GM21526 (cell line): ENCODE results near the gene SLC38A7.
"Not testable (repeated sequence)": the region's sequence is repeated elsewhere in the genome, so short reads cannot be mapped to it uniquely, and the experiment has no call there.

ENCODE experiments used
- ATAC-seq: cut with Tn5 transposase; IDR thresholded peaks from one replicate; pipeline ENCODE4 v1.9.1; 2021; ENCODE audit warnings: moderate library complexity; ENCODE audit not compliant: unreplicated experiment, low FRiP score

SLC38A7 gene

GRCh38 chr16:58679763-58680162 is 4.8 kb downstream of the SLC38A7 start:
- no peak for ATAC-seq

- ATAC-seq: no peak
These were observed 5.9 kb downstream of the SLC38A7 start for GRCh38 chr16:58678716-58679115.

- no peak for ATAC-seq
These were observed 6.3 kb downstream of the SLC38A7 start for GRCh38 chr16:58678269-58678668.

GRCh38 chr16:58670946-58671583 is 13.5 kb downstream of the SLC38A7 start:
- ATAC-seq: no peak

GRCh38 chr16:58670177-58670576 is 14.4 kb downstream of the SLC38A7 start:
- no peak for ATAC-seq

GRCh38 chr16:58665200-58665599 is 19.4 kb downstream of the SLC38A7 start:
- ATAC-seq: no peak

- peak; percentile 68 for ATAC-seq
These were observed 23.3 kb downstream of the SLC38A7 start for GRCh38 chr16:58661199-58661830.

- ATAC-seq: not testable (repeated sequence)
These were observed 24.7 kb downstream of the SLC38A7 start for GRCh38 chr16:58659911-58660310.

- no peak for ATAC-seq
These were observed 25.8 kb downstream of the SLC38A7 start for GRCh38 chr16:58658796-58659211.

GRCh38 chr16:58656899-58657298 is 27.7 kb downstream of the SLC38A7 start:
- ATAC-seq: no peak

- ATAC-seq: no peak
These were observed 29.4 kb downstream of the SLC38A7 start for GRCh38 chr16:58655215-58655596.

GRCh38 chr16:58654560-58655214 is 29.9 kb downstream of the SLC38A7 start:
- ATAC-seq: no peak

- ATAC-seq: no peak
These were observed 31.8 kb downstream of the SLC38A7 start for GRCh38 chr16:58652741-58653140.

GRCh38 chr16:58651965-58652348 is 32.6 kb downstream of the SLC38A7 start:
- no peak for ATAC-seq

GRCh38 chr16:58649707-58650106 is 34.9 kb downstream of the SLC38A7 start:
- no peak for ATAC-seq

- no peak for ATAC-seq
These were observed 37.5 kb downstream of the SLC38A7 start for GRCh38 chr16:58647107-58647506.

GRCh38 chr16:58644765-58645487 is 39.6 kb downstream of the SLC38A7 start:
- ATAC-seq: no peak

- no peak for ATAC-seq
These were observed 40.5 kb downstream of the SLC38A7 start for GRCh38 chr16:58644108-58644507.

GRCh38 chr16:58640949-58641348 is 43.6 kb downstream of the SLC38A7 start:
- ATAC-seq: no peak

GRCh38 chr16:58639836-58640235 is 44.7 kb downstream of the SLC38A7 start:
- ATAC-seq: no peak

- no peak for ATAC-seq
These were observed 45.3 kb downstream of the SLC38A7 start for GRCh38 chr16:58639230-58639629.
